ENCODE results near the gene KCNT1. TPM values are rescaled to one million over a fixed set of nuclear protein-coding genes. Genes with fewer than 3 reads are reported as not detected.
"Not testable (repeated sequence)": the region's sequence is repeated elsewhere in the genome, so short reads cannot be mapped to it uniquely, and the experiment has no call there.

KCNT1 gene
- total RNA-seq, result not detected in 2 replicates

- DNase-seq (ENCODE audit: extremely low read depth, low read depth, low spot score), result no peak
Measured at GRCh38 chr9:135701959-135702721, at the start of gene KCNT1. Gene KCNT1, plus strand, starts transcription at chr9:135702185. Its CDS starts 74 bp downstream, at chr9:135702259.

DNA sequence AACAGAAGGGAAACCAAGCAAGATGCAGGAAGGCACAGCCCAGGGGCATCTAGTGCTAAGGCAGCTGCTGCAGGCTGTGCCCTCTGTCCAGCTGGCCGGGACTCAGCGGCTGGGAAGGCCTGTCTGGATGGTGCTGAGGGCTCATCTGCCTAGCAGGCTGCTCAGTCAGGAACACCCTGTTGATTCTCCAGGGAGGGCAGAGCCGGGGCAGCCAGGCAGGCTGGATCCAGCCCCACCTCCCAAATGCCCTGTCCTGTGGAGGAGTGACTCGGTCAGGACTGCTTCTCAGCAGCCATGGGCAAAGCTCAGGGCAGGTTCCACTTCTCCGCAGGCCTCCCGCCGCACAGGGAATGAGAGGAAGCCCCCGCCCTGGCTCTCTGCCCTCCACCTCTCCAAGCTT is 46.7 kb upstream of the KCNT1 start:
- DNase-seq (ENCODE audit: extremely low read depth, low read depth, low spot score), result no peak

DNA sequence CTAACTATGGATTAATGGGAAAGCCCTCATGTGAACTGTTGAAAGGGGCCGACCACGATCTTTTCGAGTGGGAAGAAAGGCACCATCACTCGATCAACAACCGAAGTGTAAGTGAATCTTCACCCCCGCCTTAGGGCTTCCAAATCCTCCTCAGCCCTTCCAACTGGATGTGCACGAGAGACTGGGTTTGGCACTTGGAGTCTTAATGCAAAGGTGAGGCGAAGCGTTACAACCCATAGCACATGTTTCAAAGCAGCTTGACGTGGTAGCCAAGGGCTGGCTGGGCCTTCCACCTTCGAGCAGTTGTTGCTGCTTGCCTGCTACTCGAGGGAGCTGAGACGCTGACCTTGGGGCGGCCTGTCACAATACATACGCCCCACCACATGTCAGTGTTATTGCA is 44.6 kb upstream of the KCNT1 start:
- no peak for DNase-seq (ENCODE audit: extremely low read depth, low read depth, low spot score)

GRCh38 chr9:135659252-135659651 is 42.7 kb upstream of the KCNT1 start:
- DNase-seq (ENCODE audit: extremely low read depth, low read depth, low spot score), result no peak

DNA sequence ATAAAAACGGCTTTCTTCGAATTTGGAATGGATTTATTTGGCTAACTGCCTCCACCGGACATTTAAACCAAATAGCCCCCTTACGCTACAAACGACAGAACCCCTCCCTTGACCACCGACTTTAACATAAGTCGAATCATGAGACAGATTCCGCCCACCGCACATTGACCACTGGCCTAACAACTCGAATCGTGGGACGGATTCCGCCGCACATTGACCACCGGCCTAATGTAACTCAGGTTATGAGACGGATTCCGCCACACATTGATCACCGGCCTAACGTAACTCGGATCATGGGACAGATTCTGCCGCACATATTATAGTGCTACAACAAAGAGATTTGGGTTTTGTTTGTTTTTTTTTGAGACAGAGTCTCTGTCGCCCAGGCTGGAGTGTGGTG is 41.6 kb upstream of the KCNT1 start:
- DNase-seq (ENCODE audit: extremely low read depth, low read depth, low spot score), result no peak

- no peak for DNase-seq (ENCODE audit: extremely low read depth, low read depth, low spot score)
Measured at GRCh38 chr9:135661816-135662560, 40.0 kb upstream of the KCNT1 start.

GRCh38 chr9:135662758-135663450 is 39.1 kb upstream of the KCNT1 start, which contains the start of gene LCN9:
Gene LCN9, plus strand, starts transcription at chr9:135663309. Its CDS starts 13 bp downstream, at chr9:135663322.
- no peak for DNase-seq (ENCODE audit: extremely low read depth, low read depth, low spot score)

- DNase-seq (ENCODE audit: extremely low read depth, low read depth, low spot score), result no peak
Measured at GRCh38 chr9:135663451-135663770, 38.6 kb upstream of the KCNT1 start.

DNA sequence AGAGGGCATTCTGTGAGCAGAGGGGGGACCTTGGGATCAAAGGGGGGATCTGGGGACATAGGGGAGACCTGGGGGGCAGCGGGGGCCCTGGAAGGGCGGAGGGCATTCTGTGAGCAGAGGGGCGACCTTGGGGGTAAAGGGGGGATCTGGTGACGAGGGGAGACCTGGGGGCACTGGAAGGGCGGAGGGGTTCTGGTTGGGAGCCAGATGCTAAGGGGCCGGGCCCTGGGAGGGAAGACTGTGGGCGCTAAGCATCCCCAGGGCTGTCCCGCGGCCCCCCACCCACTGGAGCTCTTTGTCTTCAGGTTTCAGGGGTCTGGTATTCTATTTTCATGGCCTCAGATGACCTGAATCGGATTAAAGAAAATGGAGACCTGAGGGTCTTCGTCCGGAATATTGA is 38.1 kb upstream of the KCNT1 start:
- DNase-seq (ENCODE audit: extremely low read depth, low read depth, low spot score), result no peak

DNA sequence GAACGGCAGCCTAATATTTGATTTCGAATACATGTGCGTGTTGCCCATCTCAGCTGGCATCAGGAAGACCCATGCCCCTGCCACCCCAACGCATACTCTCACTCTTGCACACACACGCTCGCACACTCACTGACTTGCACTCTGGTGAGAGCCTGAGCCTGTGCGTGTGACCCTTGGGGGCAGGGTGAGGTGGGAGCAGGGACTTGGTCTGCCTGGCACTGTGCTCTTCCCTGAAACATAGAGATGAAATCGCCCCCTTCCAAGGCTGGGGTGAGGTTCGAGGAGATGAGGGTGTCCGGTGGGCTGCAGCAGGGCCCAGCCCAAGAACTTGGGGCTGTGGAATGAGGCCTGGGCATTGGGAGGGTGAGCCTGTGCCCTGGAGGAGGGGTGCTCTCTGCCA is 37.7 kb upstream of the KCNT1 start:
- DNase-seq (ENCODE audit: extremely low read depth, low read depth, low spot score), result no peak

DNA sequence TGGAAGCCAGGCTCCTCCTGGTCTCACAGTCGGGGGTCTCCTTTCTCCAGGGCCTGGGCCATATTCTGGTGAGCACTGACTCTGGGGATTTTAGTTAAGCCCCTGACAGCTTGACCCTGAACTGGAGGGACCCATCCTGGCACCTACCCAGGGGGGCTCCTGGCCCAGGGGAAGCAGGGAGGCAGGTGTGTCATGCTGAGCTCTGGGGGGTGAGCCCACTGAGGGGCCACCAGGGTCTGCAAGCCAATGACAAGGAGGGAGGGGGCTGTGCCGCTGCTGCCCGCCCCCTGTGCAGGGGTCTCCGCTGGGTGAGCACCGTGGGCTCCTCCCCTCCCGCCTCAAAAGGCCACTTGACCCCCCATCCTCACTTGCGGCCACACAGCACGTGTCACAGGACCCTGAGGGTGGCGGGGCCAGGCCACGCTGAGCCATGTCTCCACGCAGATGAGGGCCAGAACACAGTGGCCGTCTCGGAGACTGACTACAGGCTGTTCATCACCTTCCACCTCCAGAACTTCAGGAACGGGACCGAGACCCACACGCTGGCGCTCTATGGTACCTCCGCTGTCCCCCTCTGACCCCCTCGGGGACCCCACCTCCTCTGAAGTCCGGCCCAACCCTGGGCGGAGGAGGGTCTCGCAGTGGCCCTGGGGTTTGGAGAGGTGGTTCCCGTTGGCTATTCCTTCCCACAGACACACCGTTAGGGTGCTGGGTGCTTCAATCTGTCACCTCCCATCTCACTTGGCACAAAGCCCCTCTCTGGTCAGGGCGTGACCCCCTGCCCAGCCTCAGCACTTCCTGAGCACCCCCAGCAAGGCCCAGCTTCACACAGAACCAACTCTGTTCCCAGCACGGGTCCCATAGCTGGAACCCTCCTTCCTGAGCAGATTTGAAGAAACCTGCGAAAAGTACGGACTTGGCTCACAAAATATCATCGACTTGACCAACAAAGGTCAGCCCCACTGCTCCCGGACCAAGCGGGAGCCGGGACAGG is 36.9 kb upstream of the KCNT1 start:
- DNase-seq (ENCODE audit: extremely low read depth, low read depth, low spot score), result no peak

- no peak for DNase-seq (ENCODE audit: extremely low read depth, low read depth, low spot score)
Measured at GRCh38 chr9:135665795-135666189, 36.2 kb upstream of the KCNT1 start.

DNA sequence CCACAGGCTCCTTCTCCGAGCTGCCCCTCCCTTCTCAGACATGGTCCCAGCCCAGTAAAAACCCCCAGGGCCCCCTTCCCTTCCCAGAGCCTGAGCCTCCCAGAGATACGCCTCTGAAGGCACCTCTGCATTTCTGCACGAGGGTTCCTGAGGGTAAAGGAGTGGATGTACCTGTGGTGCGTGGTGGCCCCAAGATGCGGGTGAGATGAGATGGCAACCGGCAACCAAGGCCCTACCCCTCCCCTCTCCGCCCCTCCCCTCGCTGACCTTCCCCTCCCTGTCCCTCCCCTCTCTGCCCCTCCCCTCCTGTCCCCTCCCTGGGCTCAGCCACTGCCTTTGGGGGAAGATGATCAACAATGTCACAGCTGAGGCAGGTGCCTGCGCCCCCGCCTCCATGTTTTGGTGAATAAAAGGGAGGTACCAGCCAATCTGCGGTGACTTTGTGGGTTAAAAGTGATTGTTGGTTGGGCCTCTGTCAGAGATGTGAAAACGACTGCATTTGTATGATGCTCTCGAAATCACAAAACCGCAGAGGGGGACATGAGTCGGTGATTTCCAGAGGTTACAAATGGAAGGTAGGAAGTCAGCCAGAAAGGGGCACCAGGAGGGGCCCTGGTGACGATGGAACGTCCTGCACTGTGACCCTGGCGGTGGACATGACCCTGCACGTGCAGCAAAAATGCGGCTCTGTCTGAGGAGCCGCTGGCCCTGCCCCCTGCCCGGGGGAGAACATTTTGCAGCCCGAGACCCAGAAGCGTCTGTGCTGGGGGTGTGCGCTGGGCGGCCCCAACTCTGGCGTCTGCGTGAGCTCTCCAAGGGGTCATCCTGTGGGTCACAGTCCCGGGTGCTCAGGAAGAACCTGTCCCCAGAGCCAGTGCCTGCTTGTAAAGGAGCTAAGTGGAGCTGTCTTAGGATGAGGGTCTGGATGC is 35.2 kb upstream of the KCNT1 start:
- no peak for DNase-seq (ENCODE audit: extremely low read depth, low read depth, low spot score)

DNA sequence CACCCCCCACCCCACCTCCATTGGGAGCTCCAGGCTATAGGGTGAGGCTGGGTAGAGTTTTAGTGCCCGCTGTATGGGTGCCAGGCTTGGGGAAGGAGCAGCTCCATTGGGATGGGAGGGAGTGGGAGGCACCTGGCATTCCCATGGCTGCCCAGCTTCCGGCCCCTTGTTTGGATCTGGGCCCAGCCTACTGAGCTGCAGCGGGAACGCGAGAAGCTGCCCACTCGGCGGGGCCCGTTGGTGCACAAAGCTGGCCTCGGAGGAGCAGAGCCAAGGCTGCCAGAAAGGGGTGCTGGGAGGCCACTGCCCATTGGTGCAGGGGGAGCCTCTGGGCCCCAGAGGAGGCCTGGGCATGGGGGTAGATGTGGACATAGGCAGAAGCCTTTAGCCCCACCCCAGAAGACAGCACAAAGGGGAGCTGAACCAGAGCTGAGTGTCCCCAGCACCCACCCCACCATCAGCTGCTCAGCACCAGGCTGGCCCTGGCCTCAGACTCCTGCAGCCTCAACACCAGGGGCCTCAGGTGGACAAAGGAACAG is 34.5 kb upstream of the KCNT1 start:
- DNase-seq (ENCODE audit: extremely low read depth, low read depth, low spot score), result no peak

GRCh38 chr9:135669018-135669417 is 33.0 kb upstream of the KCNT1 start:
- not testable (repeated sequence) for DNase-seq (ENCODE audit: extremely low read depth, low read depth, low spot score)

DNA sequence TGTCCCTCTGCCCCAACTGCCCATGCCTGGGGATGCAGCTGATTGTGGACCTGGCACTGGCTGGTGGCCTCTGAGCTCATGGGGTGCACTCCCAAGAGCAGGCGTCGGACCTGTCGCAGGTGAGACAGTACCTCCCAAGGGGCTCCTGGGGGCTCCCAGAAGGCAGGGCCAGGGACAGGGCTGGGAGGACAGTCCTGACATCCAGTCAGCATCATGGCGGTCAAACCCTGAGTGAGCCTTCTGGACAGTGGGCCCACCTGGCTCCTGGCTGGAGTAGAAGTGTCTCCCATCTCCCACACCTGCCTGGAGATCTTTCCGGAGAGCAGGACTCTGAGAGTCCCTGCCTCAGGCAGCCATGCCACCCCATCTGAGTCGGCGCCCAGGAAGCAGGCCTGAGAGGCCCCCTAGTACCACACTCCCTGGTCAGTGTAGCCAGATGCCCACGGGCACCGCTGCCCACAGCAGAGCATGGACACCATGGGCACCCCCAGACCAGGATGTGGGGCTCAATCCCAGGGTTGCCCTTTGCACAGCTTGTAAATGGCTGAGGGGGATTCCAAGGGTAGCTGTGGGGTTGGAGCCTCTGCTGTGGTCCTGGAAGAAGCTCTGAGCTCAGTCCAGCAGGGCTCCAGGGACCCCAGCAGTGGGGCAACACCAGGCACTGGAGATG is 32.2 kb upstream of the KCNT1 start:
- no peak for DNase-seq (ENCODE audit: extremely low read depth, low read depth, low spot score)

DNA sequence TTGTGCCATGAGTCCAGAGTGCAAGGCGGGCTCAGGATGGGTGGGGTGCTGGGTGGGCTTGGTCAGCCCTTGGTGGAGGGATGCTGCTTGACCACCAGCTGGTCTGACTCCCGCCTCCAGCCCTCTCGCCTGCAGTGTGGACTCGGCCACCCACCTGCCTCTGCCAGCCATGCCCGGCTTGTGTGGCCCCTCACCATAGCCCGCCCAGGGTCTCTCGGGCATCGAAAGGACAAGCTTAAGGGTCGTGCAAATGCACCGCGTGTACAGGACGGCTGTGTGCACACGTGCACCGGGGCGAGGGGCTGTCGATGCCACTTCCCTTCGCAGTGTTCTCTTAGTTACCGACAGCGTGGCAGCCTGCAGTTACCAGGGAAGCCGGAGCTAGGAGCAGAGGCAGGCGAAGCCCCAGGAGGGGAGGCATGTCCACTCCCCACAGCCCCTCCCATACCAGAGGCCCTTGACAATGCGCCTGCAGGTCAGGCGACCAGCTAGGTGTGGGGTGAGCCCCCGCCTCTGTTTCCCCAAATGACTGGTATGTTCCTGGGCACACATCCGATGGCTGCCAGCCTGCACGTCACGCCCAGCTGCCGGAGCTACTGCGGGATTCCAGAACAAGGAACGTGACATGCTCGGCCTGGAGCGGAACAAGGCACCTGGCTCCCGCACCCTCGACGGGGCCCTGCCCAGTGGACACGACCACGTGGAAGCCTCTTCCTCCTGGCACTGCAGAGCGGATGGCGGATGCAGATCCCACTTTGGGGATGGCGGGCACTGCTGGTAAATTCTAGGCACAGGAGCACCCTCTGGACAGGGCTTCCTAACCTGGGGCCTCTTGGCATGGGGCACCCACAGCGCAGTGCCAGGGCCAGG is 31.0 kb upstream of the KCNT1 start:
- DNase-seq (ENCODE audit: extremely low read depth, low read depth, low spot score), result no peak

- DNase-seq (ENCODE audit: extremely low read depth, low read depth, low spot score), result no peak
Measured at GRCh38 chr9:135671591-135672041, 30.4 kb upstream of the KCNT1 start.

Data from glomerular endothelial cell (primary cell).